NCI-H2196 (cell line): ENCODE measurements around the gene YIPF2.

ENCODE experiments used
- DNase-seq: peaks from one replicate; lab custom pipeline; 2025; ENCODE audit not compliant: unreplicated experiment; lab: John Stamatoyannopoulos, UW

The YIPF2 gene

GRCh38 chr19:10911579-10912363 is 16.7 kb downstream of the YIPF2 start:
- DNase-seq: no peak

GRCh38 chr19:10908380-10908960 is 20.0 kb downstream of the YIPF2 start:
- DNase-seq: no peak

GRCh38 chr19:10907925-10908324 is 20.5 kb downstream of the YIPF2 start:
- no peak for DNase-seq

GRCh38 chr19:10899151-10899653 is 29.2 kb downstream of the YIPF2 start:
- DNase-seq: peak; percentile 93

GRCh38 chr19:10898633-10899032 is 29.8 kb downstream of the YIPF2 start:
- DNase-seq: no peak

- DNase-seq: peak; percentile 86
Observed at GRCh38 chr19:10896851-10897526, 31.4 kb downstream of the YIPF2 start.

- DNase-seq: no peak
Observed at GRCh38 chr19:10895920-10896319, 32.5 kb downstream of the YIPF2 start.

GRCh38 chr19:10895363-10895762 is 33.1 kb downstream of the YIPF2 start:
- DNase-seq: no peak

GRCh38 chr19:10894911-10895213 is 33.6 kb downstream of the YIPF2 start:
- DNase-seq: no peak

- no peak for DNase-seq
Observed at GRCh38 chr19:10892256-10892655, 36.2 kb downstream of the YIPF2 start.

GRCh38 chr19:10891405-10892086 is 36.9 kb downstream of the YIPF2 start:
- no peak for DNase-seq

GRCh38 chr19:10889880-10890279 is 38.6 kb downstream of the YIPF2 start:
- no peak for DNase-seq

GRCh38 chr19:10888421-10888866 is 40.0 kb downstream of the YIPF2 start:
- no peak for DNase-seq

GRCh38 chr19:10887616-10888367 is 40.6 kb downstream of the YIPF2 start:
- DNase-seq: no peak

GRCh38 chr19:10885201-10886169 is 43.0 kb downstream of the YIPF2 start:
- DNase-seq: no peak

- no peak for DNase-seq
Observed at GRCh38 chr19:10884274-10884673, 44.2 kb downstream of the YIPF2 start.

- no peak for DNase-seq
Observed at GRCh38 chr19:10882108-10882457, 46.4 kb downstream of the YIPF2 start.

GRCh38 chr19:10881403-10882107 is 46.9 kb downstream of the YIPF2 start:
- DNase-seq: no peak

GRCh38 chr19:10878253-10878652 is 50.2 kb downstream of the YIPF2 start:
- no peak for DNase-seq
